Sigmoid colon (tissue), 7 donors: ENCODE results near the gene CDH22. TPM values are rescaled to one million over a fixed set of nuclear protein-coding genes. Genes with fewer than 3 reads are reported as not detected.

Experiments used
- DNase-seq: peaks from one replicate; pipeline ENCODE4 v3.0.0-alpha.2; 2019
- H3K27ac ChIP-seq, 4 donors: fragments of 200-600 bp; sonication (generic); one replicate each; pipeline ENCODE4 v1.5.1; 2016 to 2019; ENCODE audit warnings: mild to moderate bottlenecking in 1 of 4
- H3K27me3 ChIP-seq, 3 donors: fragments of 200-600 bp; sonication (generic); one replicate each; pipeline ENCODE4 v1.5.1; 2019; ENCODE audit warnings: mild to moderate bottlenecking in 1 of 3
- H3K36me3 ChIP-seq, 4 donors: fragments of 200-600 bp; sonication (generic); one replicate each; pipeline ENCODE4 v1.5.1; 2016 to 2019
- H3K4me1 ChIP-seq, 4 donors: fragments of 200-600 bp; sonication (generic); one replicate each; pipeline ENCODE4 v1.5.1; 2017 to 2019
- H3K4me3 ChIP-seq, 4 donors: fragments of 200-600 bp; sonication (generic); one replicate each; pipeline ENCODE4 v1.5.1; 2017 to 2019; ENCODE audit warnings: mild to moderate bottlenecking in 2 of 4, moderate library complexity in 1 of 4
- H3K9me3 ChIP-seq, 4 donors: fragments of 200-600 bp in 3 of 4; sonication (generic) in 3 of 4; one replicate each; pipeline versions ENCODE4 v1.5.1 to v1.6.1; 2013 to 2019
- EP300 ChIP-seq, 4 donors: sonication (generic); formaldehyde crosslinking; IDR thresholded peaks; one replicate each; pipeline ENCODE4 v1.6.1; 2017; ENCODE audit warnings: antibody characterized with exemption in 4 of 4
- POLR2A ChIP-seq, 2 donors: fragments of 450-650 bp; IDR thresholded peaks; one replicate each; pipeline ENCODE4 v1.6.1; 2016; ENCODE audit warnings: antibody characterized with exemption in 2 of 2, mild to moderate bottlenecking in 2 of 2, moderate library complexity in 2 of 2
- POLR2AphosphoS5 ChIP-seq, 4 donors: sonication (generic); formaldehyde crosslinking; IDR thresholded peaks; one replicate each; pipeline ENCODE4 v1.6.1; 2017; ENCODE audit warnings: antibody characterized with exemption in 4 of 4
- WGBS, 2 donors: extraction: QIAGEN DNeasy Blood & Tissue Kit; methylation state at CpG; one replicate each; pipeline ENCODE4 v1.1.7; 2013; 5-methylcytosine and 5-hydroxymethylcytosine counted together
- intact Hi-C: fragments of 100-400 bp; cut with DNase I; formaldehyde crosslinking; loops from one replicate; pipeline ENCODE4 v1.15.1; 2023
- polyA plus RNA-seq, 3 donors: library from polyadenylated mRNA; stranded (reverse); fragments of 200-250 nt; gene quantifications; one replicate each; pipeline ENCODE4 v1.2.3, GENCODE V29; 2013
- total RNA-seq, 4 donors: library from RNA; depleted of rRNA; stranded (reverse); fragments of >200 nt; gene quantifications; one replicate each; pipeline ENCODE4 v1.1.0, GENCODE V29; 2016
- TF ChIP-seq, protein P1 (sequence below), 4 experiments: fragments of 450-650 bp in 3 of 4; fragments of 200-600 bp in 1 of 4; IDR thresholded peaks; one replicate each; pipeline ENCODE4 v1.5.1; 2016 to 2019; ENCODE audit warnings: antibody characterized with exemption in 4 of 4, mild to moderate bottlenecking in 3 of 4, moderate library complexity in 2 of 4
- donor health status: healthy with polysubstance abuse.
- donor health status: Bipolar disorder and iron deficiency.
- donor health status: healthy.

CDH22 gene
- total and polyA plus RNA-seq, 7 donors, result 0.06 to 0.55 (median 0.41) TPM; not detected in 4

DNA sequence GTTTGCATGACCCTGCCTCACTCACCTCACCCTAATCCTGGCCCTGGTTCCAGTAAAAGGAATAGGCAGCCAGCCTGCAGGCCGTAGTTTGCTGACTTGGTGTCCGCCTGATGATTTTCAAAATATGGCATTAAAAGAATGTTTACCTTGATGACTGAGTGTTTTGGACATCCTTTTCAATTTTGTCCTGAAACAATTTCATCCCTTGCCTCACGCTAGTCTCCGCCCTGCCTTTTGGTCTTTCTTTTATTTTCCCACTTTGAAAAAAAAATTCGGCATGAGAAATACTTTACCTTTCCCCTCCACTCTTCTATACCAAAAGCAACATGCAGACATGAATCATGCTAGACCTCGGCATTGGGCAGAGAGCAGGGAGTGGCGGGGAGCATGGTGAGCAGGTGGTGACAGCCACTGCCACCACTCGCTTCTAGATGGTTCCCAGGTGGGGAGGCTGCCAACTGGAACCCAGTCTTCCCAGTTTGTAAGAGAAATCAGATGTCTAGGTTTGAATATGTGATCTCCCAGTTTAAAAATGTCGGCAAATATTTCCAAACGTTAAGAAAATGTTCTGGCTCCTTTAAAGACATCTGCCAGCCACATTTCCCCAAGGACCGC, 180.8 kb downstream of the CDH22 start:
- no peaks in the 10 kb centered on the region for H3K4me1 ChIP-seq
- H3K27ac ChIP-seq, result no peak overlapping the region
- WGBS, 2 donors, result 77 to 90% methylated on average over 11 of the region's 11 CpGs
- intact Hi-C loops, result no loop called here
- no peak overlapping the region for H3K4me3 ChIP-seq
- peaks cover 0 to 40% (median 17%) of the 10 kb centered on the region in 3 donors for H3K27me3 ChIP-seq
- peaks cover 0 to 19% (median 1%) of the 10 kb centered on the region in 4 donors for H3K36me3 ChIP-seq
- DNase-seq, result peak; percentile 43
- TF ChIP-seq EP300 (IDR thresholded peaks at IDR 0.05), result no peak
- no peaks in the 10 kb centered on the region for H3K9me3 ChIP-seq

DNA sequence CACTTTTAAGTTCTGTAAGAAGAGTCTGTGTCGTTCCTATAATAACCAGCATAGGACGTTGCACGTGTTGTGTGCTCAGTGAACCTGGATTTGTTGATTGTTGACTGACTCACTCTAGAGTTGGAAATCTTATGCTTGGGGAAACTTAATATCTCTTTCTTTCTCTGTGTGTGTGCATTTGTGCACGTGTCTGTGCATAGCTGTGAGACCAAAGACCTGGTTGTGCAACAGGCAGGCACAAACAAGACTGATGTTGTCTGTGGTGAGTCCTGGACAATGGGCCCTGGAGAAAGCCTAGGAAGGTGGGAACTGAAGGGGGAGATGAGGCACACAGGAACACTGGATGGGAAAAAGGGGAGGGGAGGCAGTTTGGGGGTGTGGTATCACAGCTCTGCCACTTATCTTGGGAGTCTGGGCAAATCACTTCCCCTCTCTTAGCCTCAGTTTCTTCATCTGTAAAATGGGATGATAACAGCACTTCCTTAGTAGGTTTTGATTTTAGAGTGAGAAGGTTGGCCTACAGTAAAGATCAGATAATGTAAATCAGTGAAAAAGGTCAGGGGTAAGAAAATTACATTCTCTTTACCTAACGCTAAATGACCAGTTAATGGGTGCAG, 181.8 kb downstream of the CDH22 start:
- Histone ChIP-seq H3K9me3 (no peaks in the 10 kb centered on the region), H3K27me3 (peaks cover 0 to 31% (median 12%) of the 10 kb centered on the region in 3 donors), H3K4me1 (peaks cover 0 to 5% (median 0%) of the 10 kb centered on the region in 4 donors), H3K36me3 (peaks cover 0 to 24% (median 1%) of the 10 kb centered on the region in 4 donors), H3K27ac (no peak overlapping the region), H3K4me3 (no peak overlapping the region)
- peak; percentile 4 for DNase-seq
- intact Hi-C loops, result no loop called here
- 71 to 89% methylated on average over 5 of the region's 5 CpGs for WGBS, 2 donors
- TF ChIP-seq POLR2A (IDR thresholded peaks at IDR 0.05), result no peak
- TF ChIP-seq POLR2AphosphoS5 (IDR thresholded peaks at IDR 0.05), result no peak
- no peak for TF ChIP-seq EP300 (IDR thresholded peaks at IDR 0.05)
- TF ChIP-seq, protein P1, sequence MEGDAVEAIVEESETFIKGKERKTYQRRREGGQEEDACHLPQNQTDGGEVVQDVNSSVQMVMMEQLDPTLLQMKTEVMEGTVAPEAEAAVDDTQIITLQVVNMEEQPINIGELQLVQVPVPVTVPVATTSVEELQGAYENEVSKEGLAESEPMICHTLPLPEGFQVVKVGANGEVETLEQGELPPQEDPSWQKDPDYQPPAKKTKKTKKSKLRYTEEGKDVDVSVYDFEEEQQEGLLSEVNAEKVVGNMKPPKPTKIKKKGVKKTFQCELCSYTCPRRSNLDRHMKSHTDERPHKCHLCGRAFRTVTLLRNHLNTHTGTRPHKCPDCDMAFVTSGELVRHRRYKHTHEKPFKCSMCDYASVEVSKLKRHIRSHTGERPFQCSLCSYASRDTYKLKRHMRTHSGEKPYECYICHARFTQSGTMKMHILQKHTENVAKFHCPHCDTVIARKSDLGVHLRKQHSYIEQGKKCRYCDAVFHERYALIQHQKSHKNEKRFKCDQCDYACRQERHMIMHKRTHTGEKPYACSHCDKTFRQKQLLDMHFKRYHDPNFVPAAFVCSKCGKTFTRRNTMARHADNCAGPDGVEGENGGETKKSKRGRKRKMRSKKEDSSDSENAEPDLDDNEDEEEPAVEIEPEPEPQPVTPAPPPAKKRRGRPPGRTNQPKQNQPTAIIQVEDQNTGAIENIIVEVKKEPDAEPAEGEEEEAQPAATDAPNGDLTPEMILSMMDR (IDR thresholded peaks at IDR 0.05), result no peak

Other genes with a start within 250 kb of the CDH22 start
- 10 to 100 TPM; 22.4 to 39.2 (median 29.5) TPM for gene NCOA5, start 218.5 kb downstream of the CDH22 start, total RNA-seq
- 10 to 100 TPM; 10.6 to 19.5 (median 11.4) TPM for gene NCOA5, start 218.5 kb downstream of the CDH22 start, polyA plus RNA-seq
- gene CD40, start 190.2 kb downstream of the CDH22 start, total RNA-seq, result 10 to 100 TPM in 2 of 4 donors, 1 to 10 TPM in 2; 5.0 to 15.6 (median 11.1) TPM
- 10 to 100 TPM in 1 of 3 donors, 1 to 10 TPM in 2; 3.6 to 25.2 (median 7.9) TPM for gene CD40, start 190.2 kb downstream of the CDH22 start, polyA plus RNA-seq
- gene ELMO2, start 98.1 kb upstream of the CDH22 start, total RNA-seq, result 10 to 100 TPM; 40.3 to 52.1 (median 46.2) TPM
- gene ELMO2, start 98.1 kb upstream of the CDH22 start, polyA plus RNA-seq, result 10 to 100 TPM; 13.2 to 19.2 (median 13.8) TPM
- gene ZNF334, start 205.1 kb upstream of the CDH22 start, total RNA-seq, result 1 to 10 TPM; 2.6 to 6.6 (median 4.4) TPM
- 1 to 10 TPM in 1 of 3 donors, under 1 TPM in 2; 0.46 to 2.4 (median 0.60) TPM for gene ZNF334, start 205.1 kb upstream of the CDH22 start, polyA plus RNA-seq
- not detected for gene OCSTAMP, start 242.2 kb upstream of the CDH22 start, total RNA-seq
- gene OCSTAMP, start 242.2 kb upstream of the CDH22 start, polyA plus RNA-seq, result not detected